Stimulated activated CD4-positive, alpha-beta T cell treated with anti-CD3 and anti-CD28 coated beads, Interleukin-1b, Interleukin-23, amount 100 ng/mL, for 48 hours (primary cell): ENCODE results near the gene EXOSC10.

Experiments
- DNase-seq: peaks from one replicate; pipeline ENCODE4 v3.0.0-alpha.2; 2020

EXOSC10 gene

GRCh38 chr1:11099310-11100148 lies at the start of gene EXOSC10:
EXOSC10 (minus strand) TSS chr1:11099869; CDS start chr1:11099831, 38 bp downstream.
- DNase-seq, result peak; percentile 94

- DNase-seq, result no peak
Measured at GRCh38 chr1:11147197-11147770, 47.6 kb upstream of the EXOSC10 start.

GRCh38 chr1:11145741-11146140 lies 46.1 kb upstream of the EXOSC10 start:
- DNase-seq, result no peak

GRCh38 chr1:11144570-11145256 lies 45.0 kb upstream of the EXOSC10 start:
- DNase-seq, result no peak

- peak; percentile 6 for DNase-seq
Measured at GRCh38 chr1:11143907-11144306, 44.2 kb upstream of the EXOSC10 start.

GRCh38 chr1:11143401-11143800 lies 43.7 kb upstream of the EXOSC10 start:
- DNase-seq, result no peak

- no peak for DNase-seq
Measured at GRCh38 chr1:11142618-11143391, 43.1 kb upstream of the EXOSC10 start.

GRCh38 chr1:11138952-11139351 lies 39.3 kb upstream of the EXOSC10 start:
- no peak for DNase-seq

GRCh38 chr1:11138029-11138428 lies 38.4 kb upstream of the EXOSC10 start:
- no peak for DNase-seq

- DNase-seq, result no peak
Measured at GRCh38 chr1:11134898-11135266, 35.2 kb upstream of the EXOSC10 start.

GRCh38 chr1:11134251-11134897 lies 34.7 kb upstream of the EXOSC10 start:
- no peak for DNase-seq

GRCh38 chr1:11132563-11133293 lies 33.1 kb upstream of the EXOSC10 start:
- no peak for DNase-seq

GRCh38 chr1:11131816-11132215 lies 32.1 kb upstream of the EXOSC10 start:
- no peak for DNase-seq

- DNase-seq, result no peak
Measured at GRCh38 chr1:11130406-11130805, 30.7 kb upstream of the EXOSC10 start.

GRCh38 chr1:11129649-11130390 lies 30.2 kb upstream of the EXOSC10 start:
- no peak for DNase-seq

GRCh38 chr1:11126569-11126968 lies 26.9 kb upstream of the EXOSC10 start:
- no peak for DNase-seq

- DNase-seq, result no peak
Measured at GRCh38 chr1:11125931-11126330, 26.3 kb upstream of the EXOSC10 start.

- no peak for DNase-seq
Measured at GRCh38 chr1:11124965-11125364, 25.3 kb upstream of the EXOSC10 start.

- no peak for DNase-seq
Measured at GRCh38 chr1:11116318-11116717, 16.6 kb upstream of the EXOSC10 start.

GRCh38 chr1:11114966-11115365 lies 15.3 kb upstream of the EXOSC10 start:
- DNase-seq, result no peak
